ENCODE data around the gene TMEM43. TPM values are rescaled to one million over a fixed set of nuclear protein-coding genes. Genes with fewer than 3 reads are reported as not detected.

Gene TMEM43
- total RNA-seq, 1 experiment from 2014 or later, result 120 TPM

DNA sequence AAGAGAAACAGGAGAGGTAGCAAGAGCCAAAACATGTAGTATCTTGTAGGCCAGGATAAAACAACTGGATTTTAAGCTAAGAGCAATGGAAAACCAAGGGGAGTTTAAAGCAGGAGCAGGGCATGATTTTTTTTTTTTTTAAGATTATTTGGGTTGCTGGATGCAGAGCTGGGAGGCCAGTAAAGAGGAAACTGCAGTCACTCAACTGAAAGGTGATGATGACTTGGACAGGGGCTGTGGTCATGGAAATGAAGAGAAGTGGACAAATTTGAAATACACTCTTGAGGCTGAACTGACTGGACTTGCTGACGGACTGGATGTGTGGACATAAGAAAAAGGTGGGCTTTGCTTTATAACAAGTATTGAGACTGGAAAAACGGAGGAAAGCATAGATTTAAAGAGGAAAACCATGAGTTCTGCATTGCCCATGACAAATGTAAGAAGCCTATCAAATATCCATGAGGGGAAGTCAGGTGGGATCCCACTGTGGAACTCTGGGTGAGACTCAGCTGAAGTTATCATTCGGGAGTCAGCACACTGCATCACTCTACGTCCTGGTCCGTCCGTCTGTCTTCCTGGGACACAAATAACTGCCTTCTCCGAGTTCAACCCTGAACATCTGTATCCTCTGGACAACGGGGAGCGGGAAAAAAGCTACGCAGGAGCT, 52.9 kb downstream of the TMEM43 start:
- intact Hi-C loops (cut with micrococcal nuclease), result loop anchor here (1.0 to 5.0 kb wide), 3 partner anchors 35 to 281 kb away; partner anchors contain the start of gene TMEM43
- no peaks in the 10 kb centered on the region for H3K9me3 Mint-ChIP-seq (ENCODE audit: unreplicated experiment)
- ChIA-PET CTCF (interaction anchor here (1.1 to 1.7 kb wide), 6 partner anchors 10 to 744 kb away, joined by 3 to 10 read pairs (median 5); partner anchors contain the start of genes CHCHD4 and TMEM43), POLR2A (interaction anchor here (0.6 to 7.5 kb wide), 34 partner anchors 7 to 922 kb away, joined by 3 to 150 read pairs (median 6); partner anchors contain the start of genes CCDC174, CHCHD4, NR2C2 and SLC6A6)
- H3K4me1 Mint-ChIP-seq (ENCODE audit: insufficient read depth, unreplicated experiment), result peaks cover 47% of the 10 kb centered on the region
- DNase-seq (ENCODE audit: unreplicated experiment), result no peak
- BruUV-seq (replicated peaks), result TSS peak; percentile 57
- no peaks in the 10 kb centered on the region for H3K27me3 Mint-ChIP-seq (ENCODE audit: insufficient read depth, unreplicated experiment)
- peaks cover 47% of the 10 kb centered on the region for H3K36me3 Mint-ChIP-seq (ENCODE audit: insufficient read depth, unreplicated experiment)
- TF ChIP-seq, protein P1, sequence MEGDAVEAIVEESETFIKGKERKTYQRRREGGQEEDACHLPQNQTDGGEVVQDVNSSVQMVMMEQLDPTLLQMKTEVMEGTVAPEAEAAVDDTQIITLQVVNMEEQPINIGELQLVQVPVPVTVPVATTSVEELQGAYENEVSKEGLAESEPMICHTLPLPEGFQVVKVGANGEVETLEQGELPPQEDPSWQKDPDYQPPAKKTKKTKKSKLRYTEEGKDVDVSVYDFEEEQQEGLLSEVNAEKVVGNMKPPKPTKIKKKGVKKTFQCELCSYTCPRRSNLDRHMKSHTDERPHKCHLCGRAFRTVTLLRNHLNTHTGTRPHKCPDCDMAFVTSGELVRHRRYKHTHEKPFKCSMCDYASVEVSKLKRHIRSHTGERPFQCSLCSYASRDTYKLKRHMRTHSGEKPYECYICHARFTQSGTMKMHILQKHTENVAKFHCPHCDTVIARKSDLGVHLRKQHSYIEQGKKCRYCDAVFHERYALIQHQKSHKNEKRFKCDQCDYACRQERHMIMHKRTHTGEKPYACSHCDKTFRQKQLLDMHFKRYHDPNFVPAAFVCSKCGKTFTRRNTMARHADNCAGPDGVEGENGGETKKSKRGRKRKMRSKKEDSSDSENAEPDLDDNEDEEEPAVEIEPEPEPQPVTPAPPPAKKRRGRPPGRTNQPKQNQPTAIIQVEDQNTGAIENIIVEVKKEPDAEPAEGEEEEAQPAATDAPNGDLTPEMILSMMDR (IDR thresholded peaks at IDR 0.05; ENCODE audit: unreplicated experiment), result no peak
- peak overlapping the region; percentile 100 for H3K27ac Mint-ChIP-seq (ENCODE audit: low read depth, unreplicated experiment)
- H3K4me3 Mint-ChIP-seq (ENCODE audit: unreplicated experiment), result peak overlapping the region; percentile 85

DNA sequence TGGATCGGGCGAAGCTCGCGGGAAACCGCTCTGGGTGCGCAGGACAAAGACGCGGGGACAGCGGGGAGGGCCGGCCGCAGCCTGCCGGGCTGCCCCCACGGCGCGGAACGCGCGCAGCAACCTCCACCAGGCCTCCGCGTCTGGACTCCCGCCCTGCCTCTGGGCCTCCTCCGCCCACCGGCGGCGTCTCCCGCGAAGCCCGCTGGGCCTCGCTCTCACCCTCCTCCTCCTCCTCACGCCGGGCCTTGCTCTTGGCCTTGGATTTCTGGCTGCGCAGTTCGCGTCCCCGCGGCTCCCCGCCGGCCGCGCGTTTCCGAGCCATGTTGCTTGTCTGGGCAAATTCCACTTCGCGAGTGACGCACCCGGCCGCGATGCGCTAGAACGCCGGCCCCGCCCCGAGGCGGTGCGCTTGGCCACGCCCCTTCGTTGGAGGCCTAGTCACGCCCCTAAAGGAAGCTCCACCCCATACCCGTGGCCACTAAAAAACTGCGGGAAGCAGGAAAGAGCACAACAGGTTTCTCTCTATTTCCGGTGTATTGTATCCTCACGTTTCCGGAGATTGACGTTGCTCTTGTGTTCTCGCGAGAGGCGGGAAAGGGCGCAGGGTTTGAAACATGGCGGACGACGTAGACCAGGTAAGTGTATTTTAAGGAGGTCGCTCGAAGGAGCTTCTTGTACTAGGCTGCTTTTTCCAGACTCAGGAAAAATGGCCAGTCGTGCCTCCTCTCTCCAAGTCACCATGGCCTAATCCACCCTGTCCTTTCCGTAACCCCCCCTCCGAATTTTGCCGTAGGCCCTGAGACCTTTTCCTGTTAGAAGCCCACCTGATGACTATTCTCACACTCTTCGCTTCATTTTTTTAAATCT, 53.6 kb downstream of the TMEM43 start, which contains the start of the genes LSM3 and XPC:
Gene LSM3 (plus strand): TSS at position 571 of the 867 bp plus-strand sequence. CDS start 44 bp downstream, at position 615.
Gene XPC (minus strand): TSS at position 355 of the 867 bp plus-strand sequence. CDS start 33 bp downstream, at position 322.
- Mint-ChIP-seq H3K4me3 (ENCODE audit: unreplicated experiment) (peak within 1 kb of the TSS; percentile 85), H3K9me3 (ENCODE audit: unreplicated experiment) (no peaks in the 10 kb centered on the region), H3K4me1 (ENCODE audit: insufficient read depth, unreplicated experiment) (peaks cover 41% of the 10 kb centered on the region), H3K27ac (ENCODE audit: low read depth, unreplicated experiment) (peak within 1 kb of the TSS; percentile 100), H3K27me3 (ENCODE audit: insufficient read depth, unreplicated experiment) (no peaks in the 10 kb centered on the region), H3K36me3 (ENCODE audit: insufficient read depth, unreplicated experiment) (peaks cover 47% of the 10 kb centered on the region)
- DNase-seq (ENCODE audit: unreplicated experiment), result peak; percentile 99
- POLR2A ChIA-PET, result interaction anchor here (0.5 to 7.5 kb wide), 43 partner anchors 8 to 1337 kb away, joined by 3 to 150 read pairs (median 5); partner anchors contain the start of genes CAPN7, CCDC174, CHCHD4 and NR2C2
- intact Hi-C loops (cut with micrococcal nuclease), result loop anchor here (1.0 to 5.0 kb wide), 3 partner anchors 36 to 282 kb away; partner anchors contain the start of gene TMEM43
- TF ChIP-seq, protein P1 (IDR thresholded peaks at IDR 0.05; ENCODE audit: unreplicated experiment), result no peak
- no TSS peak for BruUV-seq (replicated peaks)
- CTCF ChIA-PET, result interaction anchor here (0.7 to 1.7 kb wide), 11 partner anchors 11 to 743 kb away, joined by 3 to 10 read pairs (median 4); partner anchors contain the start of genes CHCHD4 and TMEM43

DNA sequence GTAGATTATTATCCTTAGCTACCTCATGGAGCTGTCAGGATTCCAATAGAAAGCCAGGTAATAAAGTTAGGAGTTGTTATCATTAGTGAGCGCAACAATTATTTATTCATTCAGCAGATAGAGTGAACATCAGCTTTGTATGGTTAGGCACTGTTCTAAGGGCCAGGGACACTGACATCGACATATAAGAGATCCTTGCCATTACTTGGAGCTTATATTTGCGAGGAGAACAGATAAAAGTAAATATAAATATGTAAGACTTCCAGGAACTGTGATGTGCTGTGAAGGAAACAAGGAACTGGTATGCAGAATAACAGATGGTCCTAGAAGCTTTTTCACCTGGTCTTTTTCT, 54.2 kb downstream of the TMEM43 start:
- Mint-ChIP-seq H3K27ac (ENCODE audit: low read depth, unreplicated experiment) (peak overlapping the region; percentile 100), H3K9me3 (ENCODE audit: unreplicated experiment) (no peaks in the 10 kb centered on the region), H3K4me1 (ENCODE audit: insufficient read depth, unreplicated experiment) (peaks cover 41% of the 10 kb centered on the region), H3K4me3 (ENCODE audit: unreplicated experiment) (peak overlapping the region; percentile 85), H3K36me3 (ENCODE audit: insufficient read depth, unreplicated experiment) (peaks cover 51% of the 10 kb centered on the region), H3K27me3 (ENCODE audit: insufficient read depth, unreplicated experiment) (no peaks in the 10 kb centered on the region)
- intact Hi-C loops (cut with micrococcal nuclease), result loop anchor here (2.0 to 5.0 kb wide), 2 partner anchors 37 to 282 kb away; no protein-coding TSS in a partner anchor
- DNase-seq (ENCODE audit: unreplicated experiment), result no peak
- CTCF ChIA-PET, result interaction anchor here (0.7 to 1.7 kb wide), 10 partner anchors 17 to 742 kb away, joined by 3 to 8 read pairs (median 4); partner anchors contain the start of genes CHCHD4 and TMEM43
- TSS peak; percentile 72 for BruUV-seq (replicated peaks)
- POLR2A ChIA-PET, result interaction anchor here (0.5 to 7.5 kb wide), 35 partner anchors 9 to 1191 kb away, joined by 3 to 150 read pairs (median 6); partner anchors contain the start of genes CAPN7, CCDC174, CHCHD4 and SH3BP5
- TF ChIP-seq, protein P1 (IDR thresholded peaks at IDR 0.05; ENCODE audit: unreplicated experiment), result no peak
